Left lung (tissue), 10 donors: ENCODE data around the gene ZNF516. TPM values are rescaled to one million over a fixed set of nuclear protein-coding genes. Genes with fewer than 3 reads are reported as not detected.

ENCODE experiments used
- ATAC-seq: fragments of 200-7000 bp; cut with Tn5 transposase; one replicate; pipeline ENCODE4 v1.9.1; 2020; ENCODE audit warnings: moderate library complexity
- DNase-seq, 4 donors: peaks; one replicate each; pipeline ENCODE4 v3.0.0-alpha.2; 2013 to 2020
- H3K27ac ChIP-seq, 2 donors: fragments of 200-600 bp; sonication (generic) in 1 of 2; one replicate each; pipeline versions ENCODE4 v1.5.0 to v1.8.0; 2020 to 2021
- H3K27me3 ChIP-seq, 2 donors: fragments of 200-600 bp; sonication (generic) in 1 of 2; one replicate each; pipeline versions ENCODE4 v1.5.0 to v1.8.0; 2020 to 2021
- H3K36me3 ChIP-seq, 2 donors: fragments of 200-600 bp; sonication (generic) in 1 of 2; one replicate each; pipeline versions ENCODE4 v1.5.0 to v1.8.0; 2020 to 2021
- H3K4me1 ChIP-seq, 2 donors: fragments of 200-600 bp; one replicate each; pipeline ENCODE4 v1.8.0; 2021
- H3K4me3 ChIP-seq, 2 donors: fragments of 200-600 bp; sonication (generic) in 1 of 2; one replicate each; pipeline versions ENCODE4 v1.5.0 to v1.8.0; 2020 to 2021; ENCODE audit warnings: mild to moderate bottlenecking in 1 of 2
- H3K9me3 ChIP-seq, 2 donors: fragments of 200-600 bp; sonication (generic) in 1 of 2; one replicate each; pipeline versions ENCODE4 v1.5.0 to v1.8.0; 2020 to 2021
- intact Hi-C, 2 donors: fragments of 100-400 bp; cut with DNase I; formaldehyde crosslinking; loops; one replicate each; pipeline versions ENCODE4 v1.11.2 to v1.14.2; 2022
- polyA plus RNA-seq, 6 donors: library from polyadenylated mRNA; unstranded; fragments of 120-200 nt; gene quantifications; one replicate each; pipeline ENCODE4 v1.2.1, GENCODE V29; 2013; ENCODE audit not compliant: insufficient read length in 6 of 6
- total RNA-seq, 2 donors: library from RNA; stranded (reverse); fragmentation: NEBNext Ultra II Directional; extraction: Animal tissue kit (Norgen Biotek cat#: 25700); gene quantifications; one replicate each; pipeline ENCODE4 v1.2.1, GENCODE V29; 2021
- TF ChIP-seq, protein P1 (sequence below), 2 donors: fragments of 200-600 bp; sonication (generic) in 1 of 2; IDR thresholded peaks; one replicate each; pipeline versions ENCODE4 v1.5.0 to v1.8.0; 2021; ENCODE audit warnings: antibody characterized with exemption in 2 of 2
- donor health status: DM: no; HTN: yes; CAD: no.
- donor health status: DM: no; HTN: no; CAD: no.

The ZNF516 gene
- total and polyA plus RNA-seq, 8 donors, result 33.9 to 51.2 (median 46.8) TPM

DNA sequence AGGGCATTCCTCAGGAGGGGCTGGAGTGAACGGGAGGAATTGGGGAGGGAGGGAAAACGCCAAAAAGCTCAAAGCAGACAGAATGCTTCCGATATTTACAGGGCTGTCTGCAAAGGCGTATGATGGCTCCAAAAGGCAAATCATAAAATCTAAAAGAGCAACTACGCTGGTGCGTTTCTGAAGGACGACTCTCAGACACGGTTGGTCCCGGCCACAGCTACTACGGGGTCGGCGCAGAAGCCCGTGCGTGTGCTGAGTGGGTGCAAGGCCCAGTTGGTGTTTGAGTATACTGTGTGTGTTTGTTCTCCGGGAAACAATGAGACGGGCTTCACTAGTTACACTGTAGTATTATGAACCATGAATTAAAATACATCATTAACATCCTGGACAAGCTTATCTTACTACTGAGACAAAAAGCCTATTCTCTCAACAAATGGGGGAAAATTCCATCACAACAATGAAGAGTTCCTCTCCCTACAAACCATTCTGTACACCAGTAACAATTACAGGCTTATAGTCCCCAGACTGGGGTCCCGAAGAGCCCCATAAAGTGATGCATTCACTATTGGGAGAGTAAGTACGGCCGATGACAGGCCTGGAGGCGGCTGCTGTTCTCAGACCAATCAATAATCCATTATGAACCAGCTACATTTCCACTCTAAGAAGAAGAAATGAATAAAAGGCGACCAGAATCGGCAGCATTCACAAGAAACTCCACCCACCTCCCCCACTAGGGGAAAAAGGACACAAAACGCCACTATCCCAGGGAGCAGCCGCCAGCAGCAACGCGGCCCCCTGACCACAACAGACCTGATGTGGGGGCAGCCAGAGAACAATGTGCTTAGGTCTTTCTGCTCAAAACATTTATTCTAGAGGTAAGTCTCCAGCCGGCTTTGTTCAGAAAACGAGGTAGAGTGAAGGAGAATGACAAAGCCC lies 43.4 kb downstream of the ZNF516 start:
- ATAC-seq (peak; percentile 42), DNase-seq (peak in 2 of 4 donors; percentile 21 to 47)
- Histone ChIP-seq H3K9me3 (no peaks in the 10 kb centered on the region), H3K27me3 (no peaks in the 10 kb centered on the region), H3K4me1 (peaks cover 25 to 74% of the 10 kb centered on the region in 2 donors), H3K27ac (peak overlapping the region; percentile 83), H3K36me3 (no peaks in the 10 kb centered on the region), H3K4me3 (peak overlapping the region; percentile 33 to 48)
- intact Hi-C loops, result no loop called here
- TF ChIP-seq, protein P1, sequence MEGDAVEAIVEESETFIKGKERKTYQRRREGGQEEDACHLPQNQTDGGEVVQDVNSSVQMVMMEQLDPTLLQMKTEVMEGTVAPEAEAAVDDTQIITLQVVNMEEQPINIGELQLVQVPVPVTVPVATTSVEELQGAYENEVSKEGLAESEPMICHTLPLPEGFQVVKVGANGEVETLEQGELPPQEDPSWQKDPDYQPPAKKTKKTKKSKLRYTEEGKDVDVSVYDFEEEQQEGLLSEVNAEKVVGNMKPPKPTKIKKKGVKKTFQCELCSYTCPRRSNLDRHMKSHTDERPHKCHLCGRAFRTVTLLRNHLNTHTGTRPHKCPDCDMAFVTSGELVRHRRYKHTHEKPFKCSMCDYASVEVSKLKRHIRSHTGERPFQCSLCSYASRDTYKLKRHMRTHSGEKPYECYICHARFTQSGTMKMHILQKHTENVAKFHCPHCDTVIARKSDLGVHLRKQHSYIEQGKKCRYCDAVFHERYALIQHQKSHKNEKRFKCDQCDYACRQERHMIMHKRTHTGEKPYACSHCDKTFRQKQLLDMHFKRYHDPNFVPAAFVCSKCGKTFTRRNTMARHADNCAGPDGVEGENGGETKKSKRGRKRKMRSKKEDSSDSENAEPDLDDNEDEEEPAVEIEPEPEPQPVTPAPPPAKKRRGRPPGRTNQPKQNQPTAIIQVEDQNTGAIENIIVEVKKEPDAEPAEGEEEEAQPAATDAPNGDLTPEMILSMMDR (IDR thresholded peaks at IDR 0.05), result no peak

DNA sequence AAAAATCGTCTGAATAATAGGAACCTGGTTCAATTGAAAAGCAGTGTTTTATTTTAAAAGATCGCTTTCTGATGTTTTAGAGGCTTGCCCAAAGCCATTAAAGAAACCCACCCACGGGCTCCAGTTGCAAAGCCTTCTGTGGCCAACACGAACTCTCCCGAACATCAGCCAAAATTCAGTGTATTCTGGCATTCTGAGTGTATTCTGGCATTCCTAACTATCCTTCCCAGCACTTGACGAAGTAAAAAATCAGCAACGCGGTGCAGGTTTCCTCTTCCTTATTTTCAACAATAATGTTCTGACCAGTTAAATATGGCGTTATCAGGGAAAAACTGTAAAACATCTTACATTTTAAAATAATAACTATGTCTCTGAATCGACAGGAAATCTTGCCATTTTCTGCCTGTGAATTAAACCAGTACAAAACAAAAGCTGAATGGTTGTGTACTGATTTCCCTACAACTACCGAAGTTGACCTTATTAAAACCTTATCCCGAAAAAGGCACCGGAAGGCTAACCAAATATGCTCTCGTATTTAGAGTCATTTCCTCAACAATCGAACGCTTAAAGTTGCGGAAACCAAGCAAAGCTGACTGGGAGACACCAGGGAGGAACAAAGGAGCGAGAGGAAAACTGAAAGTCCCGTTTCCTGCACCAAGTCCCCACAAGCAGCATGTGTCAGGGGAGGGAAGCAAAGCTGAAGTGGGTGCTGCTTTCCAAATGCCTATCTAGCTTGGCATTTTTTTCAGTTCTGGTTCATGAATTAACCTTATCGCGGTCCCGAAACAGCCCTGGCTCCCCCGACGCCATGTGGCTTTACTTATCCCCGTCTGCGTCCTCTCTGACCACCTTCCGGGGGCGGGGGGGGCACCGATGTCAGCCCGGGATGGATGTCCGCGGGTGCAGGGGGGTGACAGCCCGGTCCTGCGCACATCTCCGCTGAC lies 44.3 kb downstream of the ZNF516 start:
- Histone ChIP-seq H3K4me1 (peaks cover 34 to 84% of the 10 kb centered on the region in 2 donors), H3K4me3 (peak overlapping the region; percentile 33 to 48), H3K36me3 (no peaks in the 10 kb centered on the region), H3K27me3 (no peaks in the 10 kb centered on the region), H3K27ac (peak overlapping the region; percentile 83), H3K9me3 (no peaks in the 10 kb centered on the region)
- ATAC-seq, result peak; percentile 76
- peak in 3 of 4 donors; percentile 50 to 83 (median 61) for DNase-seq
- intact Hi-C loops, result no loop called here
- TF ChIP-seq, protein P1 (IDR thresholded peaks at IDR 0.05), result no peak

DNA sequence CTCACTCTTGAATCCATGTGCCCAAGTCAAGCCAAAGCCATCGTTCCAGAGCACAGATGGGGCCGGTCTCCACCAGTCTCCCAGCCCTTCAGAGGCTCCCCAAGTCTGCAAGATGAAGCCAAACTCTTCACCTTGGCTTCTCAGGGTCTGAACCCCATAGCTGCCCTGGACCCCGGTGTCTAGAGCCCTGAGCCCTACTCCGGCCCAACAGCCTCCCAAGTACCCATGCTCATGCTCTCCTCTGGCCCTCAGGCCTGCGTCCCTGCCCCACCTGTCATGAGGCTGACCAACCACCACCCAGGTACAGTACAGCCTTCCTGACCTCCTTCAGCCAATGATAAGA lies 46.0 kb downstream of the ZNF516 start:
- Histone ChIP-seq H3K27ac (peak overlapping the region in 1 of 2 donors; percentile 83), H3K9me3 (no peaks in the 10 kb centered on the region), H3K4me3 (peak overlapping the region in 1 of 2 donors; percentile 8), H3K36me3 (no peaks in the 10 kb centered on the region), H3K27me3 (no peaks in the 10 kb centered on the region), H3K4me1 (peaks cover 37 to 88% of the 10 kb centered on the region in 2 donors)
- intact Hi-C loops, result no loop called here
- ATAC-seq, result no peak
- DNase-seq, result no peak
- TF ChIP-seq, protein P1 (IDR thresholded peaks at IDR 0.05), result no peak

DNA sequence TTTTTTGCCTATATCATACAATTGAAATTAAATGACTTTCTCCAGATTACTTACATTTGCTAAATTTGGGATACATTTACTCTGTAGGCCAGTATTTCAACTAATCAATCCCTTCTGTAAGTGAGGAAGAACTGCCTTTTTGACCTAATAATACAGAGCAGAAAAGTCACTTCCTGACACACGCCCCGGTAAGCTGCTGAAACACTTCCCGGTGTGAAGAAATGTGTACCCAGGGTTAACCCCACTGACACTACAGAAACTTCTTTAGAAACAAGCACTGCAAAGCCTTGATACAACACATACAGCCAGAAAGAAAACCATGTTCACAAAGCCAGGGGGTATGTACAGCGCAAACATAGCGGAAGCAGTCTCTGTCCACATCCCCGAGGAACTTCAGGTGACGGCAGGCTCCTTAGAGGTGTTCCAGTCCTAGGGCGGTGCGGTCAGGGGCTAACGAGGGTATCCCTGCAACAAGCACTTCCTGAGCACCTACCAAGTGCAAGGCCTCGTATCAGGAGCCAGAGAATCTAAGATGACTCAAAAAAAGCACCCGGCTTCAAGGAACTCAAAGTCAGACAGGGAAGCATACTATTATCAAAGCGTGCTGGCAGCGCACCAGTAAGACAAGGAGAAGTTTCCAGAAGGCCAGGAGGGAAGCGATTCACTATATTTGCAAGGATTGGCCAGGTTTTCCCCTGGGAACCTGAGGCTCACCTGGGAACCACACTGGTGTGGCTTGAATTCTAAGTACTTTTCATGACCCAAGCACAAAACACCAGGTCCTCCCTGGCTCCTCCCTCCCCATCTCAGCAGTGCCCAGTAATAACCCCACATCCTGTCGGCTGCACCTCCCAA lies 46.6 kb downstream of the ZNF516 start:
- H3K27me3 ChIP-seq, result no peaks in the 10 kb centered on the region
- intact Hi-C loops, result no loop called here
- peaks cover 32 to 82% of the 10 kb centered on the region in 2 donors for H3K4me1 ChIP-seq
- H3K9me3 ChIP-seq, result no peaks in the 10 kb centered on the region
- DNase-seq (no peak), ATAC-seq (peak; percentile 10)
- TF ChIP-seq, protein P1 (IDR thresholded peaks at IDR 0.05), result no peak
- peaks cover 0 to under 1% of the 10 kb centered on the region in 2 donors for H3K36me3 ChIP-seq
- H3K4me3 ChIP-seq, result peak overlapping the region in 1 of 2 donors; percentile 8
- H3K27ac ChIP-seq, result peak overlapping the region in 1 of 2 donors; percentile 83
